Endothelial cell of umbilical vein (primary cell): ENCODE measurements around the gene RIC8A.
"Not testable (repeated sequence)": the region's sequence is repeated elsewhere in the genome, so short reads cannot be mapped to it uniquely, and the experiment has no call there.

ENCODE experiments used
- EZH2 ChIP-seq: IDR thresholded peaks from 2 replicates; pipeline ENCODE4 v1.6.1; 2012; ENCODE audit warnings: borderline replicate concordance, low read depth, mild to moderate bottlenecking, moderate library complexity, low read length, inconsistent platforms; ENCODE audit not compliant: severe bottlenecking
- JUN ChIP-seq: IDR thresholded peaks from 2 replicates; pipeline ENCODE4 v1.6.1; 2011; ENCODE audit warnings: borderline replicate concordance, low read depth; ENCODE audit not compliant: insufficient read length, insufficient read depth
- POLR2A ChIP-seq: IDR thresholded peaks from 2 replicates; pipeline ENCODE4 v1.6.1; 2012; ENCODE audit warnings: low read depth, mild to moderate bottlenecking, control low read depth, low read length
- TF ChIP-seq, protein P1 (sequence below), 2 donors: IDR thresholded peaks; 1 replicate in 1 of 2; 2 replicates in 1 of 2; pipeline ENCODE4 v1.5.1; 2011; ENCODE audit warnings: low read length in 2 of 2, mild to moderate bottlenecking in 2 of 2, moderate library complexity in 2 of 2, control low read depth in 1 of 2, inconsistent platforms in 1 of 2, low read depth in 1 of 2; ENCODE audit not compliant: insufficient read depth in 1 of 2; ENCODE audit errors: extremely low read depth in 1 of 2

DNA sequence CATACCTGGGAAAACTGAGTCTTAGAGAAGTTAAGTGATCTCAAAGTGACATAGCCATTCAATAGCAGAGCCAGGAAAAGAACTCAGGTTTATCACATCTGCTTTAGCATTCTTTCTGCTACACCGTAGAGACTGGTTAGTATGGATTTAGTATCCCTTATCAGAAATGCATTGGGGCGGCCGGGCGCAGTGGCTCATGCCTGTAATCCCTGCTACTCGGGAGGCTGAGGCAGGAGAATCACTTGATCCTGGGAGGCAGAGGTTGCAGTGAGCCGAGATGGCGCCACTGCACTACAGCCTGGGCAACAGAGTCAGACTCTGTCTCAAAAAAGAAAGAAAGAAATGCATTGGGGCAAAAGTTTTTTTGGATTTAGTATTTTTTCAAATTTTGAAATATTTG, 30.8 kb downstream of the RIC8A start:
- TF ChIP-seq EZH2, JUN, POLR2A: not testable (repeated sequence)
- TF ChIP-seq, protein P1, sequence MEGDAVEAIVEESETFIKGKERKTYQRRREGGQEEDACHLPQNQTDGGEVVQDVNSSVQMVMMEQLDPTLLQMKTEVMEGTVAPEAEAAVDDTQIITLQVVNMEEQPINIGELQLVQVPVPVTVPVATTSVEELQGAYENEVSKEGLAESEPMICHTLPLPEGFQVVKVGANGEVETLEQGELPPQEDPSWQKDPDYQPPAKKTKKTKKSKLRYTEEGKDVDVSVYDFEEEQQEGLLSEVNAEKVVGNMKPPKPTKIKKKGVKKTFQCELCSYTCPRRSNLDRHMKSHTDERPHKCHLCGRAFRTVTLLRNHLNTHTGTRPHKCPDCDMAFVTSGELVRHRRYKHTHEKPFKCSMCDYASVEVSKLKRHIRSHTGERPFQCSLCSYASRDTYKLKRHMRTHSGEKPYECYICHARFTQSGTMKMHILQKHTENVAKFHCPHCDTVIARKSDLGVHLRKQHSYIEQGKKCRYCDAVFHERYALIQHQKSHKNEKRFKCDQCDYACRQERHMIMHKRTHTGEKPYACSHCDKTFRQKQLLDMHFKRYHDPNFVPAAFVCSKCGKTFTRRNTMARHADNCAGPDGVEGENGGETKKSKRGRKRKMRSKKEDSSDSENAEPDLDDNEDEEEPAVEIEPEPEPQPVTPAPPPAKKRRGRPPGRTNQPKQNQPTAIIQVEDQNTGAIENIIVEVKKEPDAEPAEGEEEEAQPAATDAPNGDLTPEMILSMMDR (IDR thresholded peaks at IDR 0.05; ENCODE audit: extremely low read depth in 1 of 2, insufficient read depth in 1 of 2, low read depth in 1 of 2, low read length in 2 of 2): not testable (repeated sequence)
